Vagina (tissue), 2 donors: ENCODE results near the gene IGSF23.

ENCODE experiments used
- POLR2A ChIP-seq, 2 donors: fragments of 450-650 bp; IDR thresholded peaks; one replicate each; pipeline ENCODE4 v1.6.1; 2017; ENCODE audit warnings: antibody characterized with exemption in 2 of 2, mild to moderate bottlenecking in 2 of 2, moderate library complexity in 2 of 2
- POLR2AphosphoS5 ChIP-seq, 2 donors: sonication (generic); formaldehyde crosslinking; IDR thresholded peaks; one replicate each; pipeline ENCODE4 v1.9.0; 2017; ENCODE audit warnings: antibody characterized with exemption in 2 of 2, mild to moderate bottlenecking in 2 of 2, low read depth in 1 of 2; ENCODE audit not compliant: insufficient read depth in 1 of 2
- TF ChIP-seq, protein P1 (sequence below), 3 experiments: fragments of 450-650 bp in 2 of 3; fragments of 200-600 bp in 1 of 3; sonication (generic) in 1 of 3; IDR thresholded peaks; one replicate each; pipeline ENCODE4 v1.5.1; 2017 to 2019; ENCODE audit warnings: antibody characterized with exemption in 3 of 3, mild to moderate bottlenecking in 2 of 3, moderate library complexity in 2 of 3

DNA sequence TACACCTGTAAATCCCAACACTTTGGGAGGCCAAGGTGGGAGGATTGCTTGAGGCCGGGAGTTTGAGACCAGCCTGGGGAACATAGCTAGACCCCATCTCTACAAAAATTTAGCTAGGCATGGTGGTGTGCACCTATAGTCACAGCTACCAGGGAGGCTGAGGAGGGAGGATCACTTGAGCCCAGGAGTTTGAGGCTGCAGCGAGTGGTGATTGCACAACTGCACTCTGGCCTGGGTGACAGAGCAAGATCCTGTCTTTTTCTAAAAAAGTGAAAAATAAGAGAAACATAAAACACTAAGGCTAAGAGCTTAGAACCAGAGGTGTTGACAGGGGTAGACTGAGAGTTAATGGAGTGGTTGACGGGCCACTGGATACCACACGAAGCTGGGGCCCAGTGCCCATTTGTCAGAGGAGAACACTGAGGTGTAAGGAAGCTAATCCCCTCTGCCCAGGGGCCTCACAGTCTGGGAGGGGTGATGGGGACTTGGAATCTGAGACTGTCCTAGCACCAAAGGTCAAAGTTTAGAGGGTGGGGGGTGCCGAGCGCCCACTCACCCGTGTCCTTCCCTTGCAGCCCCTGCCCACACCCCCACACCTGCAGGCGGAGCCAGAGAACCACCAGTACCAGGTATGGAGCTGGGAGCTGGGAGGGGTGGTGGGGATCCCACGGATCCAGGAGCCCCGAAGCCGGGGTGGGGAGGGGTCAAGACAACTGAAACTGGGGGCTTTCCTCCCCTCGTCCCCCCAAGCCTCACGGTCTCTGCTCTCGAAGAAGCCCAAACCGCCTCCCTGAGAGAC is 68.8 kb downstream of the IGSF23 start:
- TF ChIP-seq POLR2A (IDR thresholded peaks at IDR 0.05), result no peak
- TF ChIP-seq, protein P1, sequence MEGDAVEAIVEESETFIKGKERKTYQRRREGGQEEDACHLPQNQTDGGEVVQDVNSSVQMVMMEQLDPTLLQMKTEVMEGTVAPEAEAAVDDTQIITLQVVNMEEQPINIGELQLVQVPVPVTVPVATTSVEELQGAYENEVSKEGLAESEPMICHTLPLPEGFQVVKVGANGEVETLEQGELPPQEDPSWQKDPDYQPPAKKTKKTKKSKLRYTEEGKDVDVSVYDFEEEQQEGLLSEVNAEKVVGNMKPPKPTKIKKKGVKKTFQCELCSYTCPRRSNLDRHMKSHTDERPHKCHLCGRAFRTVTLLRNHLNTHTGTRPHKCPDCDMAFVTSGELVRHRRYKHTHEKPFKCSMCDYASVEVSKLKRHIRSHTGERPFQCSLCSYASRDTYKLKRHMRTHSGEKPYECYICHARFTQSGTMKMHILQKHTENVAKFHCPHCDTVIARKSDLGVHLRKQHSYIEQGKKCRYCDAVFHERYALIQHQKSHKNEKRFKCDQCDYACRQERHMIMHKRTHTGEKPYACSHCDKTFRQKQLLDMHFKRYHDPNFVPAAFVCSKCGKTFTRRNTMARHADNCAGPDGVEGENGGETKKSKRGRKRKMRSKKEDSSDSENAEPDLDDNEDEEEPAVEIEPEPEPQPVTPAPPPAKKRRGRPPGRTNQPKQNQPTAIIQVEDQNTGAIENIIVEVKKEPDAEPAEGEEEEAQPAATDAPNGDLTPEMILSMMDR (IDR thresholded peaks at IDR 0.05), result no peak
- no peak for TF ChIP-seq POLR2AphosphoS5 (IDR thresholded peaks at IDR 0.05; ENCODE audit: insufficient read depth in 1 of 2, low read depth in 1 of 2)
